Heart left ventricle (tissue), 16 donors: ENCODE measurements around the gene KLHL12. TPM values are rescaled to one million over a fixed set of nuclear protein-coding genes. Genes with fewer than 3 reads are reported as not detected.

ENCODE experiments used
- ATAC-seq, 4 donors: fragments of 200-7000 bp; cut with Tn5 transposase; one replicate each; pipeline ENCODE4 v1.9.1; 2020 to 2022; ENCODE audit warnings: moderate library complexity in 4 of 4, mild to moderate bottlenecking in 3 of 4, moderate number of reproducible peaks in 1 of 4
- DNase-seq, 5 donors: peaks; one replicate each; pipeline ENCODE4 v3.0.0-alpha.2; 2020
- H3K27ac ChIP-seq, 12 donors: fragments of 200-600 bp; sonication (generic) in 4 of 12; one replicate each; pipeline versions ENCODE4 v1.5.0 to v1.8.0; 2016 to 2022; ENCODE audit warnings: mild to moderate bottlenecking in 2 of 12
- H3K27me3 ChIP-seq, 9 donors: fragments of 200-600 bp; sonication (generic) in 2 of 9; one replicate each; pipeline versions ENCODE4 v1.5.1 to v1.8.0; 2016 to 2022; ENCODE audit warnings: mild to moderate bottlenecking in 3 of 9
- H3K36me3 ChIP-seq, 9 donors: fragments of 200-600 bp; sonication (generic) in 2 of 9; one replicate each; pipeline versions ENCODE4 v1.5.0 to v1.8.0; 2018 to 2022; ENCODE audit warnings: mild to moderate bottlenecking in 2 of 9
- H3K4me1 ChIP-seq, 12 donors: fragments of 200-600 bp; sonication (generic) in 4 of 12; one replicate each; pipeline versions ENCODE4 v1.5.0 to v1.8.0; 2016 to 2022; ENCODE audit warnings: mild to moderate bottlenecking in 3 of 12
- H3K4me3 ChIP-seq, 12 donors: fragments of 200-600 bp; sonication (generic) in 4 of 12; one replicate each; pipeline versions ENCODE4 v1.5.0 to v1.8.0; 2017 to 2022; ENCODE audit warnings: mild to moderate bottlenecking in 9 of 12, moderate library complexity in 4 of 12
- H3K9me3 ChIP-seq, 12 donors: fragments of 200-600 bp; sonication (generic) in 4 of 12; one replicate each; pipeline versions ENCODE4 v1.5.0 to v1.8.0; 2016 to 2022; ENCODE audit warnings: mild to moderate bottlenecking in 1 of 12
- CTCF ChIP-seq, 12 donors: fragments of 200-600 bp; sonication (generic) in 4 of 12; IDR thresholded peaks; one replicate each; pipeline versions ENCODE4 v1.5.0 to v1.8.0; 2018 to 2022; ENCODE audit warnings: antibody characterized with exemption in 12 of 12, mild to moderate bottlenecking in 5 of 12
- POLR2A ChIP-seq, 2 donors: fragments of 450-650 bp; IDR thresholded peaks; one replicate each; pipeline ENCODE4 v1.6.1; 2017; ENCODE audit warnings: antibody characterized with exemption in 2 of 2, mild to moderate bottlenecking in 2 of 2, moderate library complexity in 2 of 2
- WGBS, 4 donors: extraction: QIAGEN DNeasy Blood & Tissue Kit in 2 of 4; methylation state at CpG; one replicate each; pipeline versions ENCODE4 v1.1.5 to v1.1.7; 2013 to 2018; 5-methylcytosine and 5-hydroxymethylcytosine counted together
- intact Hi-C, 10 donors: fragments of 100-400 bp; cut with DNase I; formaldehyde crosslinking; loops; one replicate each; pipeline versions ENCODE4 v1.11.1 to v1.14.2; 2022
- polyA plus RNA-seq, 2 donors: library from polyadenylated mRNA; stranded (reverse); fragments of 200-250 nt; gene quantifications; one replicate each; pipeline ENCODE4 v1.2.3, GENCODE V29; 2013
- total RNA-seq, 9 donors: library from RNA; depleted of rRNA in 2 of 9; stranded (reverse); fragments of >200 nt in 2 of 9; fragmentation: NEBNext Ultra II Directional in 3 of 9; extraction: Animal tissue kit (Norgen Biotek cat#: 25700) in 3 of 9; gene quantifications; one replicate each; pipeline versions ENCODE4 v1.1.0 to v1.2.4, GENCODE V29; 2016 to 2023
- donor health status: ischemic (EF 13 %, LVEDD 7.1; RV severe dilation, severe dysfunction).
- donor health status: healthy with polysubstance abuse.
- donor health status: DM: no; HTN: yes; CAD: no.
- donor health status: DM: no; HTN: no; CAD: no.
- donor health status: ischemic (EF 25% LVEDD 6.9; RV normal size, moderate dysfunction).
- donor health status: ischemic (EF 25% LVEDD 5.7; RV mildly dilated, moderate dysfunction).
- donor health status: healthy.
- donor health status: DM: yes; HTN: yes; CAD: no.
- donor health status: ischemic (EF 35%, LVEDD 5.7; RV mildly dilated, moderate dysfunction).
- donor health status: nonischemic (EF 11% LVEDD 7.7; RV severe dilation, severe dysfunction).
- donor health status: DM: yes; HTN: yes; CAD: no.
- donor health status: PGD.
- donor health status: ischemic (EF 29% LVEDD 5.4; RV normal size, mild dysfunction).
- donor health status: nonischemic (EF 23%, LVEDD 6.1; RV moderate dilation, normal function).

The KLHL12 gene
- total and polyA plus RNA-seq, 11 donors: 10.4 to 30.1 (median 18.8) TPM

- TF ChIP-seq POLR2A (IDR thresholded peaks at IDR 0.05): no peak
- TF ChIP-seq CTCF (IDR thresholded peaks at IDR 0.05): no peak
- Histone ChIP-seq H3K9me3 (no peaks in the 10 kb centered on the region), H3K27me3 (peaks cover 0 to 5% (median 0%) of the 10 kb centered on the region in 9 donors), H3K36me3 (no peaks in the 10 kb centered on the region), H3K4me3 (no peak overlapping the region), H3K27ac (no peak overlapping the region), H3K4me1 (peaks cover 0 to 31% (median 10%) of the 10 kb centered on the region in 12 donors)
- WGBS, 4 donors: 66 to 74% (median 71%) methylated on average over 4 of the region's 4 CpGs
- DNase-seq: no peak
- intact Hi-C loops: no loop called here
- no peak for ATAC-seq
Measured at GRCh38 chr1:202972046-202972445, 45.0 kb upstream of the KLHL12 start.

DNA sequence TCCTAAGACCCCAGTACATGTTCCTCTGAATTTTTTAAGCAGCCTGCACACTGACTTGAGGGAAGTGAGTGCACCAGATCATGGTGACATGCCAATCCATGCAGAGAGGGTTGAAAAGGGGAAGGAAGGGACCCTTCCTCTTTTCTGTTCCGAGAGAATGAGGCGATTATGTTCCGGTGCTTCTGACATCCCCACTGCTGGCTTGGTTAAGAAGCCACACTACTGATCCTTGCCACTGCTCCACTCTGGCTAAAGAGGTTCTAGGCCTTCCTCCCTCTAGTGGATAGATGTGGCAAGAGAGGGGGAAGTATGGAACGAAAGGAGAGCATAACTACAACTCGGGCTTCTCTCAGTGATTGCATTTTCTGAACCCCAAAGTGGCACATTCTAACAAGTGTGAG is 41.9 kb upstream of the KLHL12 start:
- DNase-seq (peak in 4 of 5 donors; percentile 37 to 66 (median 55)), ATAC-seq (peak in 3 of 4 donors; percentile 32 to 58 (median 36))
- Histone ChIP-seq H3K27me3 (no peaks in the 10 kb centered on the region), H3K4me1 (peaks cover 0 to 41% (median 29%) of the 10 kb centered on the region in 12 donors), H3K4me3 (peak overlapping the region in 1 of 12 donors; percentile 71), H3K36me3 (peaks cover 0 to 14% (median 6%) of the 10 kb centered on the region in 9 donors), H3K27ac (peak overlapping the region in 6 of 12 donors; percentile 26 to 99 (median 92)), H3K9me3 (no peaks in the 10 kb centered on the region)
- TF ChIP-seq CTCF (IDR thresholded peaks at IDR 0.05): peak; percentile 27 to 76 (median 52)
- TF ChIP-seq POLR2A (IDR thresholded peaks at IDR 0.05): no peak
- 23 to 35% (median 30%) methylated on average over 5 of the region's 5 CpGs for WGBS, 4 donors
- intact Hi-C loops: loop anchor here in 3 of 10 donors (5.0 kb wide), 2 partner anchors 38 to 42 kb away; partner anchors contain the start of genes KLHL12 (in 2 of the 3) and TMEM183A (in 1 of the 3)

GRCh38 chr1:202968351-202968750 is 41.3 kb upstream of the KLHL12 start:
- intact Hi-C loops: loop anchor here in 3 of 10 donors (5.0 kb wide), 2 partner anchors 39 to 41 kb away; partner anchors contain the start of genes KLHL12 (in 2 of the 3) and TMEM183A (in 1 of the 3)
- no peak for DNase-seq
- H3K4me1 ChIP-seq: peaks cover 0 to 45% (median 34%) of the 10 kb centered on the region in 12 donors
- ATAC-seq: no peak
- H3K27ac ChIP-seq: peak overlapping the region in 8 of 12 donors; percentile 71 to 99 (median 95)
- no peaks in the 10 kb centered on the region for H3K27me3 ChIP-seq
- 71 to 85% (median 79%) methylated on average over 3 of the region's 3 CpGs for WGBS, 4 donors
- peak overlapping the region in 7 of 12 donors; percentile 68 to 97 (median 75) for H3K4me3 ChIP-seq
- peaks cover 0 to 19% (median 11%) of the 10 kb centered on the region in 9 donors for H3K36me3 ChIP-seq
- no peak for TF ChIP-seq POLR2A (IDR thresholded peaks at IDR 0.05)
- TF ChIP-seq CTCF (IDR thresholded peaks at IDR 0.05): no peak
- H3K9me3 ChIP-seq: no peaks in the 10 kb centered on the region

DNA sequence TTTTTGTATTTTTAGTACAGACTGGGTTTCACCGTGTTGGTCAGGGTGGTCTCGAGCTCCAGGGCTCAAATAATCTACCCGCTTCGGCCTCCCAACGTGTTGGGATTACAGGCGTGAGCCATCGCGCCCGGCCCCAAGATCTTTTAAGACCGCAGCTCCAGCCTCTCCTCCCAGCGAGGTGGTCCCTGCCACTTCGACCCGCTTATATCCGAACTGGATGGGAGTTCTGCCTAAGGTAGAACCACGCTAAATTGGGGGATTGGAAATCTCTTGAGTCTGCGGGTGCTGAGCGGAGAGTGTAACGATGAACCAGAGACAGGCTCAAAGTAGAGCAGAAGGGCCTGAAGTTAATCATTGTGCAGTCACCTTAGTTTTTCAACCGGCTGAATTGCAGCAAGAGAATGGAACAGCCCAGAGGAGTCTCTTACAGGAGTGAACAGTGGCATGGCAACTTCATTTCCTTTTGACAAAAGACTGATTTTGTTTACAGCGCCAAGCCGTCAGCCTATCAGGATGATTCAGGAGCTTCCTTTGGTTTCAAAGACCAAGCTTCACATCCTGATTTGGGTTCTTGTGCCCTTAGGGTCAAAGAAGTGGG is 40.7 kb upstream of the KLHL12 start:
- H3K4me3 ChIP-seq: peak overlapping the region; percentile 8 to 97 (median 74)
- H3K4me1 ChIP-seq: peaks cover 0 to 49% (median 35%) of the 10 kb centered on the region in 12 donors
- intact Hi-C loops: loop anchor here in 3 of 10 donors (1.0 to 5.0 kb wide), 3 partner anchors 40 kb away; partner anchors contain the start of genes KLHL12 (in 3 of the 3) and TMEM183A (in 1 of the 3)
- no peaks in the 10 kb centered on the region for H3K9me3 ChIP-seq
- no peak for ATAC-seq
- no peak for TF ChIP-seq CTCF (IDR thresholded peaks at IDR 0.05)
- no peak for TF ChIP-seq POLR2A (IDR thresholded peaks at IDR 0.05)
- WGBS, 4 donors: 6 to 16% (median 11%) methylated on average over 11 to 21 of the region's 21 CpGs
- no peak for DNase-seq
- H3K36me3 ChIP-seq: peaks cover 0 to 25% (median 17%) of the 10 kb centered on the region in 9 donors
- H3K27me3 ChIP-seq: no peaks in the 10 kb centered on the region
- peak overlapping the region; percentile 4 to 99 (median 92) for H3K27ac ChIP-seq
